HEK293T (cell line): ENCODE measurements around the gene EID2.

ENCODE experiments used
- ARNT ChIP-seq: fragments of 450-650 bp; IDR thresholded peaks from 2 replicates; pipeline ENCODE4 v1.6.1; 2017; ENCODE audit warnings: mild to moderate bottlenecking
- BHLHE40 ChIP-seq: fragments of 450-650 bp; IDR thresholded peaks from 2 replicates; pipeline ENCODE4 v1.6.1; 2016; ENCODE audit warnings: mild to moderate bottlenecking, moderate library complexity, borderline replicate concordance
- ELF4 ChIP-seq: fragments of 450-650 bp; IDR thresholded peaks from 2 replicates; pipeline ENCODE4 v1.6.1; 2017; ENCODE audit warnings: antibody characterized with exemption
- FOXA1 ChIP-seq: fragments of 450-650 bp; IDR thresholded peaks from 2 replicates; pipeline ENCODE4 v1.6.1; 2016; ENCODE audit warnings: mild to moderate bottlenecking
- FOXK2 ChIP-seq: fragments of 450-650 bp; IDR thresholded peaks from 2 replicates; pipeline ENCODE4 v1.6.1; 2016; ENCODE audit warnings: mild to moderate bottlenecking
- HDGF ChIP-seq: fragments of 450-650 bp; IDR thresholded peaks from 2 replicates; pipeline ENCODE4 v1.6.1; 2017; ENCODE audit warnings: antibody characterized with exemption, borderline replicate concordance
- LEF1 ChIP-seq: fragments of 450-650 bp; IDR thresholded peaks from 2 replicates; pipeline ENCODE4 v1.6.1; 2017; ENCODE audit warnings: mild to moderate bottlenecking, borderline replicate concordance
- NFRKB ChIP-seq: fragments of 450-650 bp; IDR thresholded peaks from 2 replicates; pipeline ENCODE4 v1.6.1; 2016; ENCODE audit warnings: mild to moderate bottlenecking, moderate library complexity
- SP1 ChIP-seq: fragments of 450-650 bp; IDR thresholded peaks from 2 replicates; pipeline ENCODE4 v1.6.1; 2017
- SUZ12 ChIP-seq: fragments of 450-650 bp; IDR thresholded peaks from 2 replicates; pipeline ENCODE4 v1.6.1; 2016; ENCODE audit warnings: mild to moderate bottlenecking
- TARDBP ChIP-seq: fragments of 450-650 bp; IDR thresholded peaks from 2 replicates; pipeline ENCODE4 v1.6.1; 2016
- ZNF384 ChIP-seq: fragments of 450-650 bp; IDR thresholded peaks from 2 replicates; pipeline ENCODE4 v1.6.1; 2016
- TF ChIP-seq, protein P1 (sequence below): fragments of 450-650 bp; IDR thresholded peaks from 2 replicates; pipeline ENCODE4 v1.6.1; 2016

DNA sequence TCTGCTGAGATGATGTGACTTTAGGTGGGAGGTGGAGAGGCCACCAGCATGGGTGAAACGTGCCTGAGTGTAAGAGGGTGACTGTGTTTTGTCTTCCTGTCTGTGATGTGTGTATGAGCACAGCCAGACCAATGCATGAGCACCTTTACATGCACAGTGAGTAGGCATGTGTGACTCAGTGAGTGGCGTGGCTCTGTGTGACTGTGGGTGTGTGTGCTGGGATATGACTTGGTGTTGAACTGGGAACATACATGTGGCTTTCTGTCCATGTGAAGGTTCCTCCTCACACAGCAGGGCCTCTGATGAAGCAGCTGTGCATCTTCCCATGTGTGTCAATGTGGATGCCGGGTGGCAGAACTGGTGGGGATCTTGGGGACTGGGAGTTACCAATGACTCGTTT lies 42.5 kb upstream of the EID2 start:
- no peak for TF ChIP-seq ELF4
- TF ChIP-seq HDGF: no peak
- TF ChIP-seq SP1: no peak
- no peak for TF ChIP-seq BHLHE40
- TF ChIP-seq FOXK2: no peak
- no peak for TF ChIP-seq FOXA1
- TF ChIP-seq, protein P1, sequence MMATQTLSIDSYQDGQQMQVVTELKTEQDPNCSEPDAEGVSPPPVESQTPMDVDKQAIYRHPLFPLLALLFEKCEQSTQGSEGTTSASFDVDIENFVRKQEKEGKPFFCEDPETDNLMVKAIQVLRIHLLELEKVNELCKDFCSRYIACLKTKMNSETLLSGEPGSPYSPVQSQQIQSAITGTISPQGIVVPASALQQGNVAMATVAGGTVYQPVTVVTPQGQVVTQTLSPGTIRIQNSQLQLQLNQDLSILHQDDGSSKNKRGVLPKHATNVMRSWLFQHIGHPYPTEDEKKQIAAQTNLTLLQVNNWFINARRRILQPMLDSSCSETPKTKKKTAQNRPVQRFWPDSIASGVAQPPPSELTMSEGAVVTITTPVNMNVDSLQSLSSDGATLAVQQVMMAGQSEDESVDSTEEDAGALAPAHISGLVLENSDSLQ: no peak
- no peak for TF ChIP-seq TARDBP
- TF ChIP-seq LEF1: no peak
- no peak for TF ChIP-seq ARNT
- TF ChIP-seq ZNF384: no peak
- no peak for TF ChIP-seq SUZ12
- no peak for TF ChIP-seq NFRKB
